ENCODE data around the gene KRTAP27-1.

GRCh38 chr21:30305136-30305535, 32.4 kb downstream of the KRTAP27-1 start:
- no peak for TF ChIP-seq POLR2AphosphoS5 (IDR thresholded peaks at IDR 0.05; ENCODE audit: low read depth, low read length)
- no peak for TF ChIP-seq TAF1 (IDR thresholded peaks at IDR 0.05; ENCODE audit: borderline replicate concordance, low read depth, low read length)
- TF ChIP-seq POLR2A (IDR thresholded peaks at IDR 0.05; ENCODE audit: low read depth, low read length), result no peak

Measured in GM12892 (cell line).